ENCODE results near the gene NFE2L2. TPM values are rescaled to one million over a fixed set of nuclear protein-coding genes. Genes with fewer than 3 reads are reported as not detected.
A peak's percentile ranks its signal among the peaks of the same experiment; 100 is the strongest.

NFE2L2 gene
- total and polyA plus RNA-seq, 7 donors: 46.7 to 103 (median 88.3) TPM

GRCh38 chr2:177306550-177306949 lies 42.0 kb upstream of the NFE2L2 start:
- Histone ChIP-seq H3K36me3 (no peaks in the 10 kb centered on the region), H3K4me3 (no peak overlapping the region), H3K27ac (no peak overlapping the region), H3K27me3 (no peaks in the 10 kb centered on the region), H3K9me3 (no peaks in the 10 kb centered on the region), H3K4me1 (no peaks in the 10 kb centered on the region)
- WGBS, 2 donors: 87 to 90% methylated on average over 3 of the region's 3 CpGs
- TF ChIP-seq POLR2A (IDR thresholded peaks at IDR 0.05): no peak
- no peak for TF ChIP-seq EP300 (IDR thresholded peaks at IDR 0.05)
- no peak for TF ChIP-seq CTCF (IDR thresholded peaks at IDR 0.05)
- TF ChIP-seq POLR2AphosphoS5 (IDR thresholded peaks at IDR 0.05): no peak
- intact Hi-C loops (cut with DNase I): no loop called here
- DNase-seq: no peak

- H3K4me1 ChIP-seq: no peaks in the 10 kb centered on the region
- H3K36me3 ChIP-seq: no peaks in the 10 kb centered on the region
- no peak overlapping the region for H3K4me3 ChIP-seq
- TF ChIP-seq POLR2AphosphoS5 (IDR thresholded peaks at IDR 0.05): no peak
- no peak for TF ChIP-seq EP300 (IDR thresholded peaks at IDR 0.05)
- TF ChIP-seq POLR2A (IDR thresholded peaks at IDR 0.05): no peak
- TF ChIP-seq CTCF (IDR thresholded peaks at IDR 0.05): no peak
- DNase-seq: no peak
- H3K9me3 ChIP-seq: no peaks in the 10 kb centered on the region
- no peak overlapping the region for H3K27ac ChIP-seq
- intact Hi-C loops (cut with DNase I): no loop called here
- no peaks in the 10 kb centered on the region for H3K27me3 ChIP-seq
These were observed 39.4 kb upstream of the NFE2L2 start for GRCh38 chr2:177303939-177304338.

- Histone ChIP-seq H3K36me3 (no peaks in the 10 kb centered on the region), H3K27me3 (no peaks in the 10 kb centered on the region), H3K4me3 (no peak overlapping the region), H3K9me3 (no peaks in the 10 kb centered on the region), H3K27ac (no peak overlapping the region), H3K4me1 (no peaks in the 10 kb centered on the region)
- TF ChIP-seq POLR2A (IDR thresholded peaks at IDR 0.05) (no peak), EP300 (IDR thresholded peaks at IDR 0.05) (no peak), POLR2AphosphoS5 (IDR thresholded peaks at IDR 0.05) (no peak), CTCF (IDR thresholded peaks at IDR 0.05) (no peak)
- intact Hi-C loops (cut with DNase I): no loop called here
- DNase-seq: no peak
- WGBS, 2 donors: 76 to 96% methylated on average over 2 of the region's 2 CpGs
These were observed 38.0 kb upstream of the NFE2L2 start for GRCh38 chr2:177302552-177302951.

- no peak for TF ChIP-seq POLR2AphosphoS5 (IDR thresholded peaks at IDR 0.05)
- TF ChIP-seq CTCF (IDR thresholded peaks at IDR 0.05): no peak
- TF ChIP-seq POLR2A (IDR thresholded peaks at IDR 0.05): no peak
- no peak for TF ChIP-seq EP300 (IDR thresholded peaks at IDR 0.05)
- no peak for DNase-seq
- Histone ChIP-seq H3K36me3 (no peaks in the 10 kb centered on the region), H3K9me3 (no peaks in the 10 kb centered on the region), H3K4me3 (no peak overlapping the region), H3K4me1 (peaks cover 0 to 14% (median 10%) of the 10 kb centered on the region in 4 donors), H3K27me3 (no peaks in the 10 kb centered on the region), H3K27ac (no peak overlapping the region)
- whole genome bisulfite sequencing, 2 donors: 31 to 69% methylated on average over 6 of the region's 6 CpGs
- intact Hi-C loops (cut with DNase I): no loop called here
These were observed 33.7 kb upstream of the NFE2L2 start for GRCh38 chr2:177298191-177298590.

- TF ChIP-seq CTCF (IDR thresholded peaks at IDR 0.05) (peak in 3 of 4 experiments; percentile 17 to 43 (median 25)), POLR2AphosphoS5 (IDR thresholded peaks at IDR 0.05) (no peak), EP300 (IDR thresholded peaks at IDR 0.05) (no peak), POLR2A (IDR thresholded peaks at IDR 0.05) (no peak)
- DNase-seq: no peak
- Histone ChIP-seq H3K27me3 (no peaks in the 10 kb centered on the region), H3K36me3 (no peaks in the 10 kb centered on the region), H3K4me1 (peaks cover 0 to 14% (median 10%) of the 10 kb centered on the region in 4 donors), H3K27ac (peak overlapping the region; percentile 53 to 73 (median 70)), H3K4me3 (peak overlapping the region in 2 of 4 donors; percentile 1 to 4), H3K9me3 (no peaks in the 10 kb centered on the region)
- intact Hi-C loops (cut with DNase I): no loop called here
- WGBS, 2 donors: 12 to 37% methylated on average over 3 of the region's 3 CpGs
These were observed 31.5 kb upstream of the NFE2L2 start for GRCh38 chr2:177296040-177296439.

Data from sigmoid colon (tissue), 7 donors.